Brain microvascular endothelial cell (primary cell): ENCODE data around the gene RNASE4.

Source experiments
- DNase-seq: peaks from one replicate; pipeline ENCODE4 v3.0.0-alpha.2; 2020
- H3K27ac ChIP-seq: fragments of 250-450 bp; sonication (Bioruptor Pico); 2 replicates; pipeline ENCODE4 v1.5.1; 2020; ENCODE audit warnings: mild to moderate bottlenecking, moderate library complexity
- H3K27me3 ChIP-seq: fragments of 250-450 bp; sonication (Bioruptor Pico); replicated peaks from 2 replicates; pipeline ENCODE4 v1.5.1; 2020; ENCODE audit warnings: mild to moderate bottlenecking
- H3K36me3 ChIP-seq: fragments of 250-450 bp; sonication (Bioruptor Pico); replicated peaks from 2 replicates; pipeline ENCODE4 v1.5.1; 2020; ENCODE audit warnings: mild to moderate bottlenecking
- H3K4me3 ChIP-seq: 2 replicates; pipeline ENCODE4 v1.5.1; 2011; ENCODE audit warnings: low read depth, mild to moderate bottlenecking, control low read depth, low read length, moderate library complexity
- CTCF ChIP-seq: IDR thresholded peaks from 2 replicates; pipeline ENCODE4 v1.5.1; 2011; ENCODE audit warnings: low read depth, mild to moderate bottlenecking, moderate library complexity, low read length, control low read depth, inconsistent platforms; ENCODE audit errors: missing control alignments
- in situ Hi-C: cut with HindIII; loops from 2 replicates; pipeline ENCODE4 v1.10.0; 2017; ENCODE audit warnings: low sequenced_read_pairs, low pct_ligation_motif_present

RNASE4 gene

DNA sequence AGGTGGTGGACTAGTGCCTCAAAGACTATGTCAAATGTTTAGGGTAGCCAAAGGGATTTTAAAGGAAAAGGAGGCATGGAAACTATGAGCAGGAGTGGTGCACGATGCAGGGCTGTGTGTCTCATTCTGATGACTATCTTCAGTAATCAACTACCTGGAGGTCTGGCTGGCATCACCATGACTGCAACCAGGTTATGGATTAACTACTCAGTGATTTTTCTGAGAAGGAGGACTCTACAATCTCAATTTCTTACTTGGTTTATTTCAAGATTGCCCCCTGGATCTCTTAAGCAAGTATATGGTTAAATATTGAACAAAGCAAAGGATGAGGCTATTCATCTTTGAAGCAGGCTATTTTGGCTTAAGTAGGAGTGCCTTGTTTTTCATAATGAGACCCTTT is 42.2 kb downstream of the RNASE4 start:
- Histone ChIP-seq H3K27me3 (peaks cover 10% of the 10 kb centered on the region), H3K4me3 (no peak overlapping the region), H3K36me3 (no peaks in the 10 kb centered on the region), H3K27ac (no peak overlapping the region)
- no peak for TF ChIP-seq CTCF
- in situ Hi-C loops: no loop called here
- DNase-seq: no peak

- no peaks in the 10 kb centered on the region for H3K27me3 ChIP-seq
- no peak for DNase-seq
- no peak overlapping the region for H3K4me3 ChIP-seq
- H3K27ac ChIP-seq: no peak overlapping the region
- H3K36me3 ChIP-seq: no peaks in the 10 kb centered on the region
- TF ChIP-seq CTCF: no peak
- in situ Hi-C loops: no loop called here
These were observed 46.5 kb downstream of the RNASE4 start for GRCh38 chr14:20730891-20731290.

DNA sequence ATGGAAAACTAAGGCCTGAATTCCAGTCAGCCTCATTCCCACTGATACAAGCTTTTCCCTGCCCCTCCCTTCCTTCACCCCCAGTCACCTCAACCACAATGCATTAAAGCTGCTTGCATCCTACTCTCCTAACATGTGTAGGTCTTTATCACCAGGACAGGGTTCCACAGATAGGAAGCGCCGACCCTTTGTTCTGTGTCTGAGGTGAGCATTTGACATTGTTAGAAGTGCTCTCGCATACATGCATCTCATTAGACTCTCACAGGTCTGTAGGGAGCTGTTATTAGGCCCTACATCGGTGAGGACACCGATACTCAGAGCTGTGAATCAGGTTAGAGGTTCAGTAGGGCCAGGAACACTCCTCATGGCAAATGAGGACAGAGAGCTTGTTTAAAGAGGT is 48.1 kb downstream of the RNASE4 start:
- TF ChIP-seq CTCF: no peak
- H3K27me3 ChIP-seq: no peaks in the 10 kb centered on the region
- DNase-seq: no peak
- no peak overlapping the region for H3K27ac ChIP-seq
- in situ Hi-C loops: no loop called here
- no peaks in the 10 kb centered on the region for H3K36me3 ChIP-seq
- no peak overlapping the region for H3K4me3 ChIP-seq

DNA sequence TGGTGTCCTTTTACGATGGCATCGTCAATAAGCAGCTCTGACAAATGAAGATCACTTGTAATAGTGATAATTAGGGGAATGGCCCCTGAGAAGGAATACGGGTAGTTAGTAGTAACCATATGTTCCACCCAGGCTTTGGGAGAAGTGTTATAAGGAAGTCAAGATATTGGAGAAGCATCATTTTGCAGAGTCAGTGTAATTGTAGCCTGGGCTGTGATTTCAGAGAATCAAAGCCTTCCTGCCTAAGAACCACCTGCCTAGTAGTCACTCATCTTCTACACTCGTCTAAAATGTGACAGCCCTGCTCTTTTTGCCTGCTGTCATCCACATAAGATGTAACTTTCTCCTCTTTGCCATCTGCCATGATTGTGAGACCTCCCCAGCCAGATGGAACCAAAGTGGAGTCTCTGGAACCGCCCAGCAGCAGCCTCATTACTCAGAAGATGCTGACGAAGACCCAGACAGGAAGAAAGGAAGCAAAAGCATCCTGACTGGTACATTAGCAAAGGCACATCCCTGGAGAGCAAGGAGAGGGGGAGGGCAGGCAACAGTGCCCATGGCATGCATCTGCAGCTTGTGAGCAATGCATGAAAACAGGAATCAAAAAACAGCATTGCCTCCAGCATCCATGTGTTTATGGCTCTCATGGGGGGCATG is 48.7 kb downstream of the RNASE4 start:
- Histone ChIP-seq H3K27ac (no peak overlapping the region), H3K36me3 (no peaks in the 10 kb centered on the region), H3K4me3 (no peak overlapping the region), H3K27me3 (no peaks in the 10 kb centered on the region)
- in situ Hi-C loops: no loop called here
- no peak for TF ChIP-seq CTCF
- DNase-seq: no peak

DNA sequence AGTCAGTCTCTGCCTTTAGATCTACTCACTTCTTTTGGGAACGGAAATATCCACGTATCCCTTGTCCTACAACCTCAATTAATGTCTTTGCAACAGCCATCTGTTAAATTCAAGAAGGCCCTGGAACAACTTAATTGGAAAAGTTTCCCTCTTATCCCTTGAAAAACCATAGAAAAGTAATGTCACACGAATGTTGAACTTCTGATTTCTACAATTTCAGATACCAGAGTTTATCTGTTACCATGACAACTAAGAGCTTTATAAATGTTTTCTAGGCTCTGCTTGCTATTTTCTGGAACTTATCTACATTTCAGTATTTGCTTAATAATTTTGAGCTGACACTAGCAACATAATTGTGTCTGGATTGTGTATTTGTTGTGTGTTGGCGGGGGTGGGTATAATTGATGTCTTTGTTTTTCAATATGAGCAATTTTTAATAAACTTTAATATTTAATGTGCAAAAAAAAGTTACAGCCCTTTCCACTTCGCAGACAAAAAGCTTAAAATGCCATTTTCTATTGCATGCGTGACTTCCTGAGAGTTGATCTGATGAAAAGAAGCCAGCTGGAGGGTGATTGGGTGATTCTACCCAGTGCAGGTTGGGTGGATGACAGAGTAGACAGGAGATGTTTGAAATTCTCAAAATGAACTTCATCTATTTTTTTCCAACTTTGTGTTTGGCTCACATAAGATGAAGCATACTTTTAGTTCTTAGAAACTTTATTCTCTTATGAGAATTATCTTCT is 49.5 kb downstream of the RNASE4 start:
- no peak for DNase-seq

More for the DNA sequence above, 49.5 kb downstream of the RNASE4 start:
- H3K36me3 ChIP-seq: no peaks in the 10 kb centered on the region
- in situ Hi-C loops: no loop called here
- TF ChIP-seq CTCF: no peak
- H3K4me3 ChIP-seq: no peak overlapping the region
- no peak overlapping the region for H3K27ac ChIP-seq
- no peaks in the 10 kb centered on the region for H3K27me3 ChIP-seq
